Measurements from ENCODE around the gene CGNL1.
A peak's percentile ranks its signal among the peaks of the same experiment; 100 is the strongest.

Gene CGNL1

DNA sequence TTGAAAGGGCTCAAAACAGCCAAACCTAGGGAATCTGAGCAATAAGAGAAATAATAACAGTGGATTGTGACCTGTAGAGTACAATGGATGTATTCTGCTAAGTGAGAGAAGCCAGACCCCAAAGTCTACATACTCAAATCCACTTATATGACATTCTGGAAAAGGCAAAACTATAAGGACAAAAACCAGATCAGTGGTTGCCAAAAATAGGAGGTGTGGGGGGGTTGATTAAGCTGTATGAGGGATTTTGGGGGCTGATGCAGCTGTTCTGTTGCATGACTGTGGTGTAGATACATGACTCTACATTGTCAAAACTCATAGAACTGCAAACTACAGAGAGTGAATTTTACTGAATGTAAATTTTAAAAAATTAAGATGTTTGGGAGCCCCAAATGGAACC, 20.1 kb upstream of the CGNL1 start:
- Histone ChIP-seq H3K36me3 (ENCODE audit: control insufficient read depth in 1 of 2, insufficient read depth in 2 of 2, low read depth in 1 of 2, low read length in 2 of 2) (no peaks in the 10 kb centered on the region), H3K79me1 (replicated peaks; ENCODE audit: low read length, poor library complexity, severe bottlenecking) (no peaks in the 10 kb centered on the region), H2BK5ac (ENCODE audit: low read depth, low read length, poor library complexity, severe bottlenecking) (no peak overlapping the region), H2BK15ac (ENCODE audit: low read depth, poor library complexity, severe bottlenecking) (no peak overlapping the region), H3K4me2 (ENCODE audit: low read length, poor library complexity, severe bottlenecking) (no peak overlapping the region), H3K4me1 (ENCODE audit: control insufficient read depth, insufficient read depth, low read depth, low read length) (peaks cover 15% of the 10 kb centered on the region), H2AK5ac (ENCODE audit: low read length, severe bottlenecking) (peak overlapping the region; percentile 83), H4K8ac (ENCODE audit: low read length) (no peak overlapping the region), H3K9me3 (ENCODE audit: control insufficient read depth, low read length) (no peaks in the 10 kb centered on the region), H3K23ac (ENCODE audit: low read length in 2 of 2) (no peak overlapping the region), H3K27me3 (ENCODE audit: control insufficient read depth in 1 of 2, insufficient read depth in 1 of 2, low read length in 2 of 2) (peaks cover 0 to 36% of the 10 kb centered on the region in 2 experiments), H2AFZ (ENCODE audit: low read depth, low read length) (no peak overlapping the region), H2BK120ac (ENCODE audit: low read depth, low read length) (peak overlapping the region; percentile 13), H3K4ac (ENCODE audit: low read depth in 1 of 2, low read length in 2 of 2) (no peak overlapping the region), H3K4me3 (ENCODE audit: insufficient read depth in 1 of 2, low read depth in 1 of 2, low read length in 2 of 2) (no peak overlapping the region), H3K18ac (ENCODE audit: low read depth in 1 of 2, low read length in 2 of 2) (no peak overlapping the region), H2BK12ac (ENCODE audit: low read length in 2 of 2) (no peak overlapping the region), H3K9ac (ENCODE audit: low read length) (no peak overlapping the region), H3K27ac (ENCODE audit: low read length, poor library complexity, severe bottlenecking) (peak overlapping the region; percentile 66), H3K14ac (ENCODE audit: low read length in 2 of 2) (no peak overlapping the region), H4K91ac (ENCODE audit: low read length) (no peak overlapping the region)
- DNase-seq = no peak

DNA sequence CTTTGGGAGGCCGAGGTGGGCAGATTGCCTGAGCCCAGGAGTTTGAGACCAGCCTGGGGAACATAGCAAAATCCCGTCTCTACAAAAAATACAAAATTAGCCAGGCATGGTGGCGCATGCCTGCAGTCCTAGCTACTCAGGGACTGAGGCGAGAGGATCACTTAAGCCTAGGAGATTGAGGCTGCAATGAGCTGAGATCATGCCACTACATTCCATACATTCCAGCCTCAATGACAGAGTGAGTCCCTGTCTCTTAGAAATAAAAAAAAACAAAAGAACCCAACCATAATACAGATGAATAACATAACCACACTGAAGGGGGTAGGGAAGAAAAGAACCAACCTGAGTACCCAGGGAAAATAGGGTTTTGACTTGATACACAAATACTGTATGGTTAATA, 19.7 kb upstream of the CGNL1 start:
- Histone ChIP-seq H3K4me2 (ENCODE audit: low read length, poor library complexity, severe bottlenecking) (peak overlapping the region; percentile 3), H3K9ac (ENCODE audit: low read length) (no peak overlapping the region), H3K4ac (ENCODE audit: low read depth in 1 of 2, low read length in 2 of 2) (no peak overlapping the region), H3K18ac (ENCODE audit: low read depth in 1 of 2, low read length in 2 of 2) (no peak overlapping the region), H2BK120ac (ENCODE audit: low read depth, low read length) (no peak overlapping the region), H3K79me1 (replicated peaks; ENCODE audit: low read length, poor library complexity, severe bottlenecking) (no peaks in the 10 kb centered on the region), H4K8ac (ENCODE audit: low read length) (no peak overlapping the region), H2AK5ac (ENCODE audit: low read length, severe bottlenecking) (no peak overlapping the region), H2BK15ac (ENCODE audit: low read depth, poor library complexity, severe bottlenecking) (no peak overlapping the region), H3K27me3 (ENCODE audit: control insufficient read depth in 1 of 2, insufficient read depth in 1 of 2, low read length in 2 of 2) (peaks cover 0 to 36% of the 10 kb centered on the region in 2 experiments), H2AFZ (ENCODE audit: low read depth, low read length) (no peak overlapping the region), H3K27ac (ENCODE audit: low read length, poor library complexity, severe bottlenecking) (peak overlapping the region; percentile 66), H4K91ac (ENCODE audit: low read length) (no peak overlapping the region), H3K4me1 (ENCODE audit: control insufficient read depth, insufficient read depth, low read depth, low read length) (peaks cover 15% of the 10 kb centered on the region), H2BK5ac (ENCODE audit: low read depth, low read length, poor library complexity, severe bottlenecking) (no peak overlapping the region), H3K9me3 (ENCODE audit: control insufficient read depth, low read length) (no peaks in the 10 kb centered on the region), H2BK12ac (ENCODE audit: low read length in 2 of 2) (no peak overlapping the region), H3K4me3 (ENCODE audit: insufficient read depth in 1 of 2, low read depth in 1 of 2, low read length in 2 of 2) (no peak overlapping the region), H3K36me3 (ENCODE audit: control insufficient read depth in 1 of 2, insufficient read depth in 2 of 2, low read depth in 1 of 2, low read length in 2 of 2) (no peaks in the 10 kb centered on the region), H3K14ac (ENCODE audit: low read length in 2 of 2) (no peak overlapping the region), H3K23ac (ENCODE audit: low read length in 2 of 2) (no peak overlapping the region)
- WGBS = 26% methylated on average over 4 of the region's 4 CpGs
- peak; percentile 41 for DNase-seq

DNA sequence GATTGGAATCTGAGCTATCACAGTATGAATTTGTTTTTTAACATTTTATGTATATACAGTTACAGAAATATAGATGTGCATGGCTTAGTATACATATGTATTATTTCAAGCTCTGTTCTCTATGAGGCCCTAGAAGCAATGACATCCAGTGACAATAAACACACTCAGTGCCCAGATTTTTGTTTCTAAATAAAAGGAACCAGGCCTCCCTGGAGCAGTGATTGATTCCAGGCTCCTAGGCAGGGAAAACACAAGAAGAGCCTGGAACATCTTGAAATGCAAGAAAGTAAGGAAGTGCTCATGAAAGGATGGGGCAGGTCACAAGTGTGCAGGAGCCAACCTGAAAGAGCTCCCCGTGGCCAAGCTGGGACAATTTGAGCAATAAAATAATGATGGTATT, 18.5 kb upstream of the CGNL1 start:
- H2BK15ac ChIP-seq (ENCODE audit: low read depth, poor library complexity, severe bottlenecking) = no peak overlapping the region

DNA sequence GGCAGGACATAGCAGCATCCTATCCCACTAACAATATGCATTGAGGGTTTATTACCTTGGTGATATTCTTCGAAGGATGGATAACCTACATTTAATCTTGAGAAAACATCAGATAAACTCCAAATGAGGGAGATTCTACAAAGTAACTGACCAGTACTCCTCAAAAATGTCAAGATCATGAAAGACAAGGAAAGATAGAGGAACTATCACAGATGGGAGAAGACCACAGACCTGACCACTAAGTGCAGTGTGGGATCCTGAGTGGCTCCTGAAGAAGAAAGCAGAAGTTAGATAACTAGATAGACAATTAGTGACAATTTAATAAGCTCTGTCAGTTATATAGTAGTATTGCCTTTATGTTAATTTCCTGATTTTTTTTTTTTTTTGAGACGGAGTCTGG, 17.7 kb upstream of the CGNL1 start:
- no peak for DNase-seq
- H3K27me3 ChIP-seq (ENCODE audit: control insufficient read depth in 1 of 2, insufficient read depth in 1 of 2, low read length in 2 of 2) = peaks cover 0 to 26% of the 10 kb centered on the region in 2 experiments
- H3K36me3 ChIP-seq (ENCODE audit: control insufficient read depth in 1 of 2, insufficient read depth in 2 of 2, low read depth in 1 of 2, low read length in 2 of 2) = no peaks in the 10 kb centered on the region
- no peaks in the 10 kb centered on the region for H3K9me3 ChIP-seq (ENCODE audit: control insufficient read depth, low read length)
- H3K18ac ChIP-seq (ENCODE audit: low read depth in 1 of 2, low read length in 2 of 2) = no peak overlapping the region
- H4K8ac ChIP-seq (ENCODE audit: low read length) = no peak overlapping the region
- H3K27ac ChIP-seq (ENCODE audit: low read length, poor library complexity, severe bottlenecking) = no peak overlapping the region
- peaks cover 10% of the 10 kb centered on the region for H3K4me1 ChIP-seq (ENCODE audit: control insufficient read depth, insufficient read depth, low read depth, low read length)
- H2AFZ ChIP-seq (ENCODE audit: low read depth, low read length) = no peak overlapping the region
- no peak overlapping the region for H2BK120ac ChIP-seq (ENCODE audit: low read depth, low read length)
- H2BK12ac ChIP-seq (ENCODE audit: low read length in 2 of 2) = no peak overlapping the region
- no peak overlapping the region for H2AK5ac ChIP-seq (ENCODE audit: low read length, severe bottlenecking)
- H3K79me1 ChIP-seq (replicated peaks; ENCODE audit: low read length, poor library complexity, severe bottlenecking) = no peaks in the 10 kb centered on the region
- H3K23ac ChIP-seq (ENCODE audit: low read length in 2 of 2) = no peak overlapping the region
- H4K91ac ChIP-seq (ENCODE audit: low read length) = no peak overlapping the region
- no peak overlapping the region for H2BK5ac ChIP-seq (ENCODE audit: low read depth, low read length, poor library complexity, severe bottlenecking)
- WGBS = 100% methylated on average over 1 of the region's 2 CpGs
- H3K4me3 ChIP-seq (ENCODE audit: insufficient read depth in 1 of 2, low read depth in 1 of 2, low read length in 2 of 2) = no peak overlapping the region
- H3K9ac ChIP-seq (ENCODE audit: low read length) = no peak overlapping the region
- H3K4ac ChIP-seq (ENCODE audit: low read depth in 1 of 2, low read length in 2 of 2) = no peak overlapping the region
- H2BK15ac ChIP-seq (ENCODE audit: low read depth, poor library complexity, severe bottlenecking) = no peak overlapping the region
- no peak overlapping the region for H3K4me2 ChIP-seq (ENCODE audit: low read length, poor library complexity, severe bottlenecking)
- H3K14ac ChIP-seq (ENCODE audit: low read length in 2 of 2) = no peak overlapping the region

More for the DNA sequence above, 18.5 kb upstream of the CGNL1 start:
- Histone ChIP-seq H3K79me1 (replicated peaks; ENCODE audit: low read length, poor library complexity, severe bottlenecking) (no peaks in the 10 kb centered on the region), H3K4ac (ENCODE audit: low read depth in 1 of 2, low read length in 2 of 2) (no peak overlapping the region), H3K9ac (ENCODE audit: low read length) (no peak overlapping the region), H3K27ac (ENCODE audit: low read length, poor library complexity, severe bottlenecking) (no peak overlapping the region), H2AK5ac (ENCODE audit: low read length, severe bottlenecking) (no peak overlapping the region), H3K18ac (ENCODE audit: low read depth in 1 of 2, low read length in 2 of 2) (no peak overlapping the region), H3K4me3 (ENCODE audit: insufficient read depth in 1 of 2, low read depth in 1 of 2, low read length in 2 of 2) (no peak overlapping the region), H4K8ac (ENCODE audit: low read length) (no peak overlapping the region), H3K36me3 (ENCODE audit: control insufficient read depth in 1 of 2, insufficient read depth in 2 of 2, low read depth in 1 of 2, low read length in 2 of 2) (no peaks in the 10 kb centered on the region), H2AFZ (ENCODE audit: low read depth, low read length) (no peak overlapping the region), H3K9me3 (ENCODE audit: control insufficient read depth, low read length) (no peaks in the 10 kb centered on the region), H2BK5ac (ENCODE audit: low read depth, low read length, poor library complexity, severe bottlenecking) (no peak overlapping the region), H3K23ac (ENCODE audit: low read length in 2 of 2) (no peak overlapping the region), H3K27me3 (ENCODE audit: control insufficient read depth in 1 of 2, insufficient read depth in 1 of 2, low read length in 2 of 2) (peaks cover 0 to 33% of the 10 kb centered on the region in 2 experiments), H3K4me1 (ENCODE audit: control insufficient read depth, insufficient read depth, low read depth, low read length) (peaks cover 15% of the 10 kb centered on the region), H2BK120ac (ENCODE audit: low read depth, low read length) (no peak overlapping the region), H2BK12ac (ENCODE audit: low read length in 2 of 2) (no peak overlapping the region), H3K4me2 (ENCODE audit: low read length, poor library complexity, severe bottlenecking) (no peak overlapping the region), H3K14ac (ENCODE audit: low read length in 2 of 2) (no peak overlapping the region), H4K91ac (ENCODE audit: low read length) (no peak overlapping the region)
- no CpG with 5 or more reads among the region's 1 CpG for WGBS
- no peak for DNase-seq
